LNCaP clone FGC (cell line): ENCODE results near the gene MAGT1.

ENCODE experiments used
- DNase-seq: peaks from one replicate; pipeline ENCODE4 v3.0.0-alpha.2; 2011; ENCODE audit warnings: low read depth
- H3K4me3 ChIP-seq: 2 replicates; pipeline ENCODE4 v1.5.1; 2011; ENCODE audit warnings: mild to moderate bottlenecking, low read depth, low read length, control low read depth
- CTCF ChIP-seq: IDR thresholded peaks from 2 replicates; pipeline ENCODE4 v1.5.1; 2012; ENCODE audit warnings: mild to moderate bottlenecking; ENCODE audit not compliant: control insufficient read depth, insufficient read depth; ENCODE audit errors: extremely low read depth

Gene MAGT1

GRCh38 chrX:77785486-77786364, 109.5 kb downstream of the MAGT1 start, which contains the start of gene ATRX:
Gene ATRX (minus strand): TSS chrX:77786216. CDS start chrX:77786001, 215 bp downstream.
- peak within 1 kb of the TSS; percentile 68 for H3K4me3 ChIP-seq
- no peak for TF ChIP-seq CTCF
- peak; percentile 38 for DNase-seq

GRCh38 chrX:77779695-77780094, 115.5 kb downstream of the MAGT1 start:
- no peak for DNase-seq
- no peak overlapping the region for H3K4me3 ChIP-seq
- no peak for TF ChIP-seq CTCF

- H3K4me3 ChIP-seq, result no peak overlapping the region
- TF ChIP-seq CTCF, result no peak
- no peak for DNase-seq
Observed at GRCh38 chrX:77776659-77777058, 118.6 kb downstream of the MAGT1 start.
